GM13976 (cell line): ENCODE data around the gene RAB3A.
"Not testable (repeated sequence)": the region's sequence is repeated elsewhere in the genome, so short reads cannot be mapped to it uniquely, and the experiment has no call there.

Experiments
- DNase-seq: peaks from one replicate; pipeline ENCODE4 v3.0.0; 2012; ENCODE audit warnings: low spot score
- CTCF ChIP-seq: IDR thresholded peaks from 2 replicates; pipeline ENCODE4 v1.5.1; 2012; ENCODE audit warnings: borderline replicate concordance, mild to moderate bottlenecking; ENCODE audit not compliant: insufficient read depth; ENCODE audit errors: extremely low read depth, missing control alignments, control extremely low read depth
- in situ Hi-C: fragments of 300-500 bp; cut with MboI; formaldehyde crosslinking; loops from one replicate; pipeline ENCODE4 v1.12.0; 2022; ENCODE audit warnings: low sequenced_read_pairs, mixed read lengths, inconsistent platforms; ENCODE audit not compliant: unreplicated experiment

Gene RAB3A

GRCh38 chr19:18218600-18218999 lies 14.8 kb upstream of the RAB3A start:
- in situ Hi-C loops, result no loop called here
- TF ChIP-seq CTCF, result no peak
- no peak for DNase-seq

- in situ Hi-C loops, result no loop called here
- DNase-seq, result no peak
- no peak for TF ChIP-seq CTCF
Measured at GRCh38 chr19:18218159-18218558, 14.3 kb upstream of the RAB3A start.

- DNase-seq, result no peak
- no peak for TF ChIP-seq CTCF
- in situ Hi-C loops, result no loop called here
Measured at GRCh38 chr19:18216789-18217188, 12.9 kb upstream of the RAB3A start.

- in situ Hi-C loops, result no loop called here
- DNase-seq, result no peak
- TF ChIP-seq CTCF, result no peak
Measured at GRCh38 chr19:18214779-18215433, 11.1 kb upstream of the RAB3A start.

GRCh38 chr19:18211683-18212082 lies 7.8 kb upstream of the RAB3A start:
- no peak for DNase-seq
- in situ Hi-C loops, result no loop called here
- no peak for TF ChIP-seq CTCF

GRCh38 chr19:18209912-18210311 lies 6.1 kb upstream of the RAB3A start:
- DNase-seq, in situ Hi-C loops: not testable (repeated sequence)

- DNase-seq, result peak; percentile 74
- in situ Hi-C loops, result no loop called here
- peak; percentile 52 for TF ChIP-seq CTCF
Measured at GRCh38 chr19:18208098-18208951, 4.5 kb upstream of the RAB3A start.
